ENCODE results near the gene GLRX2. TPM values are rescaled to one million over a fixed set of nuclear protein-coding genes. Genes with fewer than 3 reads are reported as not detected.

The GLRX2 gene
- total RNA-seq, 1 experiment from 2014 or later, result 30.6 TPM

- intact Hi-C loops (cut with micrococcal nuclease), result loop anchor here (5.0 kb wide), 1 partner anchor 1154 kb away; no protein-coding TSS in a partner anchor
- TSS peak; percentile 1 for BruUV-seq (replicated peaks)
Observed at GRCh38 chr1:193143285-193143684, 38.1 kb upstream of the GLRX2 start.

More at GRCh38 chr1:193143285-193143684, 38.1 kb upstream of the GLRX2 start:
- Histone ChIP-seq H3K9me3 (ENCODE audit: control insufficient read depth in 1 of 2, insufficient read depth in 1 of 2, low read depth in 1 of 2, low read length in 2 of 2) (no peaks in the 10 kb centered on the region), H3K4me3 (replicated peaks in 1 of 2; ENCODE audit: low read depth in 1 of 2, low read length in 2 of 2) (no peak overlapping the region), H3K4me1 (ENCODE audit: control insufficient read depth in 1 of 2, insufficient read depth in 2 of 2, low read length in 2 of 2) (no peaks in the 10 kb centered on the region), H3K9ac (ENCODE audit: low read length) (no peak overlapping the region), H3K27ac (ENCODE audit: low read depth, low read length) (no peak overlapping the region), H3K9me2 (ENCODE audit: insufficient read depth) (no peaks in the 10 kb centered on the region), H3K79me2 (ENCODE audit: insufficient read depth, low read length) (peaks cover 68% of the 10 kb centered on the region), H3K27me3 (ENCODE audit: insufficient read depth, low read length) (no peaks in the 10 kb centered on the region), H4K20me1 (ENCODE audit: insufficient read depth) (peaks cover 12% of the 10 kb centered on the region; the same call in 1 of the 2 replicates), H2AFZ (ENCODE audit: low read depth, low read length, poor library complexity, severe bottlenecking) (no peak overlapping the region), H3K4me2 (ENCODE audit: low read length) (no peak overlapping the region), H3K36me3 (ENCODE audit: control insufficient read depth in 1 of 2, insufficient read depth in 2 of 2, low read length in 2 of 2) (peaks cover 22 to 38% of the 10 kb centered on the region in 2 experiments)
- ATAC-seq (0 out of 2 replicates have a peak, but pooled peaks have one; percentile 46), DNase-seq (ENCODE audit: low read depth, low spot score) (no peak)
- peak; percentile 22 to 46 (median 26); a peak in 2 of 6 replicates for TF ChIP-seq CTCF (IDR thresholded peaks at IDR 0.05 in 2 of 3, conservative IDR thresholded peaks at IDR 0.05 in 1 of 3; ENCODE audit: borderline replicate concordance in 1 of 3, insufficient read depth in 1 of 3, low read depth in 2 of 3, low read length in 2 of 3)
- TF ChIP-seq POLR2A (IDR thresholded peaks at IDR 0.05; ENCODE audit: borderline replicate concordance, extremely low read depth, insufficient read depth, insufficient read length), result no peak
- peak; percentile 59 for TF ChIP-seq RAD21 (IDR thresholded peaks at IDR 0.05; ENCODE audit: low read depth)
- ChIA-PET RAD21 (ENCODE audit: low non-redundant PET in 1 of 2, low total read pairs in 2 of 2, uncharacterized antibody in 2 of 2, unreplicated experiment in 2 of 2) (no interaction called here), POLR2A (no interaction called here), CTCF (interaction anchor here (0.7 to 2.7 kb wide), 8 partner anchors 9 to 611 kb away, joined by 3 to 21 read pairs (median 6); partner anchors contain the start of gene CDC73)

All from HCT116 (cell line).